ENCODE data around the gene PCP4L1.

- TF ChIP-seq CTCF (IDR thresholded peaks at IDR 0.05) (no peak), POLR2A (IDR thresholded peaks at IDR 0.05) (peak in 1 of 2 donors; percentile 27), EP300 (IDR thresholded peaks at IDR 0.05) (peak in 1 of 2 donors; percentile 46)
These were observed 51.3 kb downstream of the PCP4L1 start, which contains the start of gene MPZ for GRCh38 chr1:161309868-161310267.

All from tibial nerve (tissue), 4 donors.